RWPE1 (cell line): Measurements from ENCODE around the gene BLOC1S1.
A peak's percentile ranks its signal among the peaks of the same experiment; 100 is the strongest.

ENCODE experiments used
- CTCF ChIA-PET: fragments of 350-600 bp; sonication (Branson Sonifier 250); formaldehyde crosslinking; extraction: SDS; loops from one replicate; lab custom pipeline; 2021; lab: Yijun Ruan, JAX
- POLR2A ChIA-PET: fragments of 400-600 bp; formaldehyde crosslinking; extraction: SDS; loops from one replicate; lab custom pipeline; 2020; ENCODE audit warnings: antibody characterized with exemption; ENCODE audit not compliant: low non-redundant PET; lab: Yijun Ruan, JAX
- DNase-seq: peaks from one replicate; pipeline ENCODE4 v3.0.0; 2012; ENCODE audit warnings: low spot score
- H3K27ac ChIP-seq: fragments of 450-650 bp; 2 replicates; pipeline ENCODE4 v1.5.1; 2017
- TF ChIP-seq, protein P1 (sequence below): fragments of 450-650 bp; conservative IDR thresholded peaks from 2 replicates; pipeline ENCODE4 v1.5.1; 2017; ENCODE audit warnings: low read depth, mild to moderate bottlenecking

Gene BLOC1S1

DNA sequence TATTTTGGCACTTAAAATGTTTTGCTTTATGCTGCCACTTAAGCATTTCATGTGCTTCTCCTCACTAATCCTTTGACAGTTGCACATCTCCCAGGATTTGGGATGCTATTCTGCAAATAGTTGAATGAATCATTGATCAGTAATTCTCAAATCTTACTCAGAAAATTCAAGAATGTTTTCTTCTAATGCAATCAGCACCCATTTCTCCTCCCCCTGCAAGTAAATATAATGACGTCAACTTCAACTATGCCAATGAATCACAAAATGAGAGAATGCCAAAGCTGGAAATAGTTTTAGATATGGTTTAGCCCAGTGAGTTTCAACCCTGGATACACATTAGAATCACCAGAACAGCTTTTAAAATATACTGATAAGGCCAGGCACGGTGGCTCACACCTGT, 2.1 kb upstream of the BLOC1S1 start:
- ChIA-PET POLR2A (no interaction called here), CTCF (interaction anchor here (0.9 kb wide), 1 partner anchor 32 kb away, joined by 4 read pairs; a partner anchor contains a TSS)
- peak overlapping the region; percentile 54; the same call in 1 of the 2 replicates for H3K27ac ChIP-seq
- TF ChIP-seq, protein P1, sequence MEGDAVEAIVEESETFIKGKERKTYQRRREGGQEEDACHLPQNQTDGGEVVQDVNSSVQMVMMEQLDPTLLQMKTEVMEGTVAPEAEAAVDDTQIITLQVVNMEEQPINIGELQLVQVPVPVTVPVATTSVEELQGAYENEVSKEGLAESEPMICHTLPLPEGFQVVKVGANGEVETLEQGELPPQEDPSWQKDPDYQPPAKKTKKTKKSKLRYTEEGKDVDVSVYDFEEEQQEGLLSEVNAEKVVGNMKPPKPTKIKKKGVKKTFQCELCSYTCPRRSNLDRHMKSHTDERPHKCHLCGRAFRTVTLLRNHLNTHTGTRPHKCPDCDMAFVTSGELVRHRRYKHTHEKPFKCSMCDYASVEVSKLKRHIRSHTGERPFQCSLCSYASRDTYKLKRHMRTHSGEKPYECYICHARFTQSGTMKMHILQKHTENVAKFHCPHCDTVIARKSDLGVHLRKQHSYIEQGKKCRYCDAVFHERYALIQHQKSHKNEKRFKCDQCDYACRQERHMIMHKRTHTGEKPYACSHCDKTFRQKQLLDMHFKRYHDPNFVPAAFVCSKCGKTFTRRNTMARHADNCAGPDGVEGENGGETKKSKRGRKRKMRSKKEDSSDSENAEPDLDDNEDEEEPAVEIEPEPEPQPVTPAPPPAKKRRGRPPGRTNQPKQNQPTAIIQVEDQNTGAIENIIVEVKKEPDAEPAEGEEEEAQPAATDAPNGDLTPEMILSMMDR: no peak
- peak; percentile 87 for DNase-seq

DNA sequence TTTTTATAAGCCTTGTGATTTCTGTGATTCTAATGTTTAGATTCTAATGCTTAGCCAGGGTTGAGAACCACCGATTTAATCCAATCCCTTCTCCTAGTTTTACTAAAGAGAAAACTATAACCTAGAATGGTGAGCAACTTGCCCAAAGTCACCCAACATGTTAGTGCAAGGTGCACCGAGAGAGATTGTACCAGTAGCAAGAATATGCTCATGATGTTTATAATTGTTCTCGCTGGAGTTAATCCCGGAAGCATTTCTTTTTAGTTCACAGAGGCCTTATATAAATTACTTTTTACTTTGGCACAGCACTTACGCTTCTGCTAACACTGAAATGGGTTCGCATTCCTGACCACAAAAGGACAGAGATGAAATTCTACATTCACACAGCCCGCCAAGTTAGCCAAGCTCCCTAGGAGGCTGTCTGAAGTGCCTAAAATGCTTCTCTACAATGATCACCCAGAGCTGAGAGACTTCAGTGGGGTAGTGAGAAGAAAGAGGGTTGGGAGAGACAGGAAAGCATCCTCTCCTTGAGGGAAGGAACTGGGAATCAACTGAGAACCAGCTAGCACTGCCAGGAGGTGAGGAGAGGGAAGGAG, 579 bp upstream of the BLOC1S1 start:
- TF ChIP-seq, protein P1: no peak

DNA sequence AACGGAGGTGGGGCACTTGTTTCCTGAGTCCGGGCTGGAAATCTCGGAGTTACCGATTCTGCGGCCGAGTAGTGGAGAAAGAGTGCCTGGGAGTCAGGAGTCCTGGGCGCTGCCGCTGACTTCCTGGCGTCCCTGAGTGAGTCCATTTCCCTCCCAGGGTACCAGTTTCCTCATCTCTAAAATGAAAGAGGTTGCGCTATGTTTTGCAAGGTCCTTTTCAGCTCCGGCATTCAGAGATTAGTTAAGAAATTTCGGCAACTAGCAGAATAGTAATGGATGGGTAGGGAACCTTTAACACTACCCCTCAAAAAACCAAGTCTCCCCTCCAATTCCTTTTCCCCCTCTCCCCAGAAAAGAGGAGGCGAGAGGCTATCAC, 724 bp downstream of the BLOC1S1 start:
- no peak for DNase-seq
- ChIA-PET POLR2A (no interaction called here), CTCF (interaction anchor here (0.6 to 1.4 kb wide), 2 partner anchors 10 to 94 kb away, joined by 3 to 6 read pairs; partner anchors contain the start of gene ITGA7)
- H3K27ac ChIP-seq: peak overlapping the region; percentile 99
- TF ChIP-seq, protein P1: no peak

More for the DNA sequence above, 579 bp upstream of the BLOC1S1 start:
- no peak for DNase-seq
- CTCF ChIA-PET: interaction anchor here (0.6 to 1.4 kb wide), 3 partner anchors 9 to 24 kb away, joined by 4 to 6 read pairs (median 4); partner anchors contain the start of gene ITGA7
- POLR2A ChIA-PET: no interaction called here
- H3K27ac ChIP-seq: peak overlapping the region; percentile 99

DNA sequence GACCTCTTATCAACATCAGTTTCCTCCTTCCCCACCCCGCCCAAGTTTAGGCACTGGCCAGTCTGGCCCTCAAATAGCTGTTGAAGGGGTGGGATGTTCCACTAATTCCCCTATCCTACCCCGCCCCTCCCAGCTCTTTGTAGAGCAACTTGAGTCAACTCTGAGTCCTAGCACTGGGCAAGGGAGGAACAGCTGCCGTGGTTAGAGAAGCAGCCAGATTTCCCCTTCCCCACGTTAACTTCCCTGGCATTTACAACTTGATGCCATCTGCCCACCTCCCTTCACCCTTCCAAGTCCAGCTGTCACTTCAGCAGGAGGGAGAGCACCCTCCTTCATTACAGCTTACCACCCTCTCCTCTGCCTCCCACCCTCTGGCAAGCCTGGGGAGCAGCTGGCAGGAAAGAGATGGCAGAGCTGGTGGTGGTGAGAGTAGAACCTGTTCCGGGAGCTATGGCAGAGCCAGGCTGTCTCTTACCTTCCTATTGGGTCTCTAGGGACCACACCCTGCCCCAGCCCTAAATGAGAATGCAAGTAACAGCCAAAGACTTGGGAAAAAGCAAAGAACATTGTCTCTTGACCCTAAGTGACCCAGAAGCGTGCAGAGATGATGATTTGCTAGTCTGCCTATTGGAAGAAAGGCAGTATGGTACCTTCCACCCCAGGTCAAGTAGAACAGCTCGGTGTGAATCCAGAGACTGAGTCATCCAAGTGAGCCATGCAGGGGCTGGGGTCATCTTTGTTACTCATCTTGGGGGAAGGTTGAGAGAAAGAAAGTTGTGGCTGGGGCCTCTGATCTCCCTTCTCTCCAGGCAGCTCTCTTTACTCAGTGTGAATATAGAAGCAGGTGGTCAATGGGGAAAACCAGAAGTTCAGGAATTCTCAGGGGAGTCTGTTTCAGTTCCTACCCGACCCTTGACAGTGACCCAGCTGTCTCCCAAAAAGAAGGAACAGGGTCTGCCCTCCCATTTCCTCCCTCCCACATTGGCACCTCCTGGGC, 1.5 kb downstream of the BLOC1S1 start:
- peak overlapping the region; percentile 99 for H3K27ac ChIP-seq
- TF ChIP-seq, protein P1: no peak
- CTCF ChIA-PET: interaction anchor here (0.6 to 0.9 kb wide), 4 partner anchors 21 to 1122 kb away, joined by 3 read pairs; no protein-coding TSS in a partner anchor
- DNase-seq: peak; percentile 84
- POLR2A ChIA-PET: interaction anchor here (0.6 kb wide), 1 partner anchor 281 kb away, joined by 3 read pairs; no protein-coding TSS in a partner anchor

DNA sequence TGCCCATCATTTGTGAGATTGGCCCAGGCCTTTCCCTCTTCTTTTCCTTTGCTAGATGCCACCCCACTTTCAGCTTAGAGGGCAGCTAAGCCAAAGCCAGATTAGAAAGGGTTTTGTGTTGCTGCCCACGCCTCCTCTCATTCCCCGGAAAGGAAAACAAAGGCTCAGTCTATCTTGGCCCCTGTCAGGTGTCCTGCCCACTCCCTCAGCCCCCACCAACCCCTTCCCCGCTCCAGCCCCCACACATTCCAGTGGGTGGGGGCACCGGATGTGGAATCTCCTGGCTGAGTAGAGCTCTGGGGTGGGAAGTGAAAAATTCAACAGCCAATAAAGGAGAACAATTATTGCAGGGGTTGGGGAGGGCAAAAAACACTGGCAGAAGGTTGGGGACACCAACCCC, 2.2 kb downstream of the BLOC1S1 start:
- CTCF ChIA-PET: interaction anchor here (0.6 to 0.9 kb wide), 2 partner anchors 20 to 1122 kb away, joined by 3 read pairs; no protein-coding TSS in a partner anchor
- TF ChIP-seq, protein P1: no peak
- H3K27ac ChIP-seq: peak overlapping the region; percentile 99
- no peak for DNase-seq
- POLR2A ChIA-PET: no interaction called here
